Panc1 (cell line): Measurements from ENCODE around the gene ATP6V1B1. TPM values are rescaled to one million over a fixed set of nuclear protein-coding genes. Genes with fewer than 3 reads are reported as not detected.

ENCODE experiments used
- ATAC-seq: fragments of 200-7000 bp; cut with Tn5 transposase; 2 replicates; pipeline ENCODE4 v1.9.1; 2020; ENCODE audit warnings: mild to moderate bottlenecking, moderate library complexity
- BruUV-seq: library from RNA; stranded (reverse); fragments of 400-500 nt; replicated peaks from 2 replicates; lab custom pipeline; 2021; lab: Mats Ljungman, UMichigan
- CTCF ChIA-PET: fragments of 300-600 bp; sonication (Branson Sonifier 250); formaldehyde crosslinking; loops from one replicate; lab custom pipeline; 2022; ENCODE audit warnings: antibody characterized with exemption; lab: Charles Lee
- POLR2A ChIA-PET: fragments of 300-600 bp; sonication (Branson Sonifier 250); formaldehyde crosslinking; loops from one replicate; lab custom pipeline; 2022; ENCODE audit warnings: antibody characterized with exemption; lab: Charles Lee
- DNase-seq: peaks from one replicate; pipeline ENCODE4 v3.0.0-alpha.2; 2010; ENCODE audit warnings: low read depth, low spot score
- H3K27ac ChIP-seq: 2 replicates; pipeline ENCODE4 v1.5.1; 2011; ENCODE audit warnings: mild to moderate bottlenecking, low read length, inconsistent platforms
- H3K27me3 ChIP-seq: fragments of 200-500 bp; sonication (Bioruptor generic); 2 replicates; pipeline ENCODE4 v1.6.0; 2014; ENCODE audit warnings: low read length, inconsistent platforms; ENCODE audit not compliant: control insufficient read depth, insufficient read depth
- H3K36me3 ChIP-seq: fragments of 200-500 bp; sonication (Bioruptor generic); 2 replicates; pipeline ENCODE4 v1.5.1; 2014; ENCODE audit warnings: inconsistent platforms, mild to moderate bottlenecking, low read length, moderate library complexity; ENCODE audit not compliant: control insufficient read depth, insufficient read depth
- H3K4me1 ChIP-seq: 2 replicates; pipeline ENCODE4 v1.5.1; 2011; ENCODE audit warnings: inconsistent platforms, mild to moderate bottlenecking, low read length, moderate library complexity; ENCODE audit not compliant: control insufficient read depth, insufficient read depth
- H3K4me3 ChIP-seq, 2 experiments: 2 replicates each; pipeline ENCODE4 v1.5.1; 2011 to 2012; ENCODE audit warnings: low read depth in 2 of 2, low read length in 2 of 2, mild to moderate bottlenecking in 2 of 2, inconsistent platforms in 1 of 2, moderate library complexity in 1 of 2
- H3K9me3 ChIP-seq: fragments of 200-500 bp; sonication (Bioruptor generic); 2 replicates; pipeline ENCODE4 v1.5.1; 2014; ENCODE audit warnings: low read depth, mild to moderate bottlenecking, inconsistent platforms, low read length, moderate library complexity; ENCODE audit not compliant: control insufficient read depth, insufficient read depth
- POLR2AphosphoS5 ChIP-seq: IDR thresholded peaks from 2 replicates; pipeline ENCODE4 v1.6.1; 2012; ENCODE audit warnings: mild to moderate bottlenecking, low read depth, low read length, moderate library complexity
- SIN3A ChIP-seq: IDR thresholded peaks from 2 replicates; pipeline ENCODE4 v1.6.1; 2012; ENCODE audit warnings: low read depth, mild to moderate bottlenecking, low read length, moderate library complexity, borderline replicate concordance; ENCODE audit not compliant: insufficient read depth
- TCF7L2 ChIP-seq: IDR thresholded peaks from 2 replicates; pipeline ENCODE4 v1.6.1; 2011; ENCODE audit warnings: mild to moderate bottlenecking, low read depth, low read length, inconsistent platforms
- in situ Hi-C: cut with HindIII; loops from 2 replicates; pipeline ENCODE4 v1.10.0; 2016; ENCODE audit warnings: low sequenced_read_pairs, low pct_unique_long_range_greater_than_20kb
- intact Hi-C: fragments of 100-400 bp; cut with micrococcal nuclease; formaldehyde crosslinking; loops from one replicate; pipeline ENCODE4 v1.10.0; 2022; ENCODE audit not compliant: unreplicated experiment
- total RNA-seq: library from RNA; stranded (reverse); gene quantifications from one replicate; pipeline ENCODE4 v1.2.1, GENCODE V29; 2021; ENCODE audit not compliant: unreplicated experiment
- TF ChIP-seq, protein P1 (sequence below), 2 experiments: IDR thresholded peaks; 2 replicates each; pipeline ENCODE4 v1.6.1; 2011 to 2012; ENCODE audit warnings: low read depth in 2 of 2, control low read depth in 1 of 2, low read length in 1 of 2, mild to moderate bottlenecking in 1 of 2, moderate library complexity in 1 of 2; ENCODE audit not compliant: insufficient read depth in 1 of 2
- TF ChIP-seq, protein P2 (sequence below): fragments of 450-650 bp; IDR thresholded peaks from 2 replicates; pipeline ENCODE4 v1.5.1; 2017; ENCODE audit warnings: mild to moderate bottlenecking

Gene ATP6V1B1
- total RNA-seq, 1 experiment from 2014 or later: 0.18 TPM

DNA sequence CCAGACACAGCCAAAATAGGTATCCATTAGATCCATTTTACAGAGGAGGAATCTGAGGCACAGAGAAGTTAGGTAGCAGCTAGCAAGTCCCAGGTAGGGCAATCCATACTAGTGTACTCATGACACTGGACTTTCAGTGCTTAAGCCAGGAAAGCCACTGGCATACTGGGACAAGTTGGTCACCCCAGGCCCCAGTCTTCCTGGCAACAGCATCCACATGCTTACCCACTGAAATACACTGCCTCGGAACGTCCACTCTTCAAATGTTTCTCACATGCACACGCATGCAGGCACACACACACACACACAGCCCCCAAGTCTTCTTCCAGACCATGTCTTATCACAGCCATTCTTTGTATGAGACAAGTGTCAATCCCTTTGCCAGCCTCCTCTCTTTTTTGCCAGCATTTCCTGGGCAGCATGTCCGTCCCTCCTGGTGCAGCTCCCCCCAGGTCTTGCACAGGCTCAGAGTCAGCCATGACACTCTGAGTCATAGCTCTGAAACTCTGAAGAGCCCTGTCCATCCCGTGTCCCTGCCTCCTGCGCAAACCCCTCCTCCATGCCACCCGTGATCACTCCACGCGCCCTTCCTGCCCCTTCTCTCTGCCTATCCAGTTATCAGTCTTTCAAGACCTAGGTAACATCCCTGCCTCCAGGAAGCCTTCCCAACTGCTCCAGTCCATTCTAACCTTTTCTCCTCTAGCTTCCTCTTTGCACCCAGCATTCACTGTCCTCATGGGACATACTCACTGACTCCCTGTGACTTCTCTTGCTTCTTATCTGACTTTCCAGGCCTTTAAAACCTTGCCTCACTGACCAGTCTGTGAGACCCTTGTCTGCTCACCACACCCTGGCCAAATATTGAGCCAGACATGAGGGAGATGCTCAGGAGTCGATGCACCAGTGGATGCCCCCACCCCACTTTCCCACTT is 69.8 kb downstream of the ATP6V1B1 start:
- H3K27ac ChIP-seq: no peak overlapping the region
- in situ Hi-C loops: no loop called here
- BruUV-seq: no TSS peak
- ChIA-PET POLR2A (no interaction called here), CTCF (no interaction called here)
- no peak for TF ChIP-seq TCF7L2
- no peak for TF ChIP-seq POLR2AphosphoS5
- TF ChIP-seq, protein P1, sequence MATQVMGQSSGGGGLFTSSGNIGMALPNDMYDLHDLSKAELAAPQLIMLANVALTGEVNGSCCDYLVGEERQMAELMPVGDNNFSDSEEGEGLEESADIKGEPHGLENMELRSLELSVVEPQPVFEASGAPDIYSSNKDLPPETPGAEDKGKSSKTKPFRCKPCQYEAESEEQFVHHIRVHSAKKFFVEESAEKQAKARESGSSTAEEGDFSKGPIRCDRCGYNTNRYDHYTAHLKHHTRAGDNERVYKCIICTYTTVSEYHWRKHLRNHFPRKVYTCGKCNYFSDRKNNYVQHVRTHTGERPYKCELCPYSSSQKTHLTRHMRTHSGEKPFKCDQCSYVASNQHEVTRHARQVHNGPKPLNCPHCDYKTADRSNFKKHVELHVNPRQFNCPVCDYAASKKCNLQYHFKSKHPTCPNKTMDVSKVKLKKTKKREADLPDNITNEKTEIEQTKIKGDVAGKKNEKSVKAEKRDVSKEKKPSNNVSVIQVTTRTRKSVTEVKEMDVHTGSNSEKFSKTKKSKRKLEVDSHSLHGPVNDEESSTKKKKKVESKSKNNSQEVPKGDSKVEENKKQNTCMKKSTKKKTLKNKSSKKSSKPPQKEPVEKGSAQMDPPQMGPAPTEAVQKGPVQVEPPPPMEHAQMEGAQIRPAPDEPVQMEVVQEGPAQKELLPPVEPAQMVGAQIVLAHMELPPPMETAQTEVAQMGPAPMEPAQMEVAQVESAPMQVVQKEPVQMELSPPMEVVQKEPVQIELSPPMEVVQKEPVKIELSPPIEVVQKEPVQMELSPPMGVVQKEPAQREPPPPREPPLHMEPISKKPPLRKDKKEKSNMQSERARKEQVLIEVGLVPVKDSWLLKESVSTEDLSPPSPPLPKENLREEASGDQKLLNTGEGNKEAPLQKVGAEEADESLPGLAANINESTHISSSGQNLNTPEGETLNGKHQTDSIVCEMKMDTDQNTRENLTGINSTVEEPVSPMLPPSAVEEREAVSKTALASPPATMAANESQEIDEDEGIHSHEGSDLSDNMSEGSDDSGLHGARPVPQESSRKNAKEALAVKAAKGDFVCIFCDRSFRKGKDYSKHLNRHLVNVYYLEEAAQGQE (IDR thresholded peaks at IDR 0.05; ENCODE audit: insufficient read depth in 1 of 2, low read depth in 2 of 2, low read length in 1 of 2): no peak
- no peak for TF ChIP-seq SIN3A
- TF ChIP-seq, protein P2, sequence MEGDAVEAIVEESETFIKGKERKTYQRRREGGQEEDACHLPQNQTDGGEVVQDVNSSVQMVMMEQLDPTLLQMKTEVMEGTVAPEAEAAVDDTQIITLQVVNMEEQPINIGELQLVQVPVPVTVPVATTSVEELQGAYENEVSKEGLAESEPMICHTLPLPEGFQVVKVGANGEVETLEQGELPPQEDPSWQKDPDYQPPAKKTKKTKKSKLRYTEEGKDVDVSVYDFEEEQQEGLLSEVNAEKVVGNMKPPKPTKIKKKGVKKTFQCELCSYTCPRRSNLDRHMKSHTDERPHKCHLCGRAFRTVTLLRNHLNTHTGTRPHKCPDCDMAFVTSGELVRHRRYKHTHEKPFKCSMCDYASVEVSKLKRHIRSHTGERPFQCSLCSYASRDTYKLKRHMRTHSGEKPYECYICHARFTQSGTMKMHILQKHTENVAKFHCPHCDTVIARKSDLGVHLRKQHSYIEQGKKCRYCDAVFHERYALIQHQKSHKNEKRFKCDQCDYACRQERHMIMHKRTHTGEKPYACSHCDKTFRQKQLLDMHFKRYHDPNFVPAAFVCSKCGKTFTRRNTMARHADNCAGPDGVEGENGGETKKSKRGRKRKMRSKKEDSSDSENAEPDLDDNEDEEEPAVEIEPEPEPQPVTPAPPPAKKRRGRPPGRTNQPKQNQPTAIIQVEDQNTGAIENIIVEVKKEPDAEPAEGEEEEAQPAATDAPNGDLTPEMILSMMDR: no peak
- no peak for ATAC-seq
- no peaks in the 10 kb centered on the region for H3K4me1 ChIP-seq
- no peaks in the 10 kb centered on the region for H3K27me3 ChIP-seq
- H3K9me3 ChIP-seq: no peaks in the 10 kb centered on the region
- H3K36me3 ChIP-seq: no peaks in the 10 kb centered on the region; the same call in 1 of the 2 replicates
- no peak overlapping the region for H3K4me3 ChIP-seq
- no peak for DNase-seq
- intact Hi-C loops: no loop called here

GRCh38 chr2:71006323-71006722 is 70.6 kb downstream of the ATP6V1B1 start:
- intact Hi-C loops: no loop called here
- TF ChIP-seq, protein P2: no peak
- TF ChIP-seq, protein P1 (IDR thresholded peaks at IDR 0.05; ENCODE audit: insufficient read depth in 1 of 2, low read depth in 2 of 2, low read length in 1 of 2): no peak
- TF ChIP-seq SIN3A: no peak
- no peak for TF ChIP-seq TCF7L2
- no peak for TF ChIP-seq POLR2AphosphoS5
- CTCF ChIA-PET: interaction anchor here (0.5 kb wide), 1 partner anchor 92 kb away, joined by 7 read pairs; no protein-coding TSS in a partner anchor
- no peak for DNase-seq
- no peaks in the 10 kb centered on the region for H3K36me3 ChIP-seq
- BruUV-seq: no TSS peak
- H3K27me3 ChIP-seq: no peaks in the 10 kb centered on the region
- H3K27ac ChIP-seq: no peak overlapping the region
- in situ Hi-C loops: no loop called here
- H3K4me3 ChIP-seq: no peak overlapping the region
- H3K4me1 ChIP-seq: no peaks in the 10 kb centered on the region
- no peak for ATAC-seq
- POLR2A ChIA-PET: no interaction called here
- no peaks in the 10 kb centered on the region for H3K9me3 ChIP-seq
